ENCODE measurements around the gene PHF3. TPM values are rescaled to one million over a fixed set of nuclear protein-coding genes. Genes with fewer than 3 reads are reported as not detected.

PHF3 gene, protein sequence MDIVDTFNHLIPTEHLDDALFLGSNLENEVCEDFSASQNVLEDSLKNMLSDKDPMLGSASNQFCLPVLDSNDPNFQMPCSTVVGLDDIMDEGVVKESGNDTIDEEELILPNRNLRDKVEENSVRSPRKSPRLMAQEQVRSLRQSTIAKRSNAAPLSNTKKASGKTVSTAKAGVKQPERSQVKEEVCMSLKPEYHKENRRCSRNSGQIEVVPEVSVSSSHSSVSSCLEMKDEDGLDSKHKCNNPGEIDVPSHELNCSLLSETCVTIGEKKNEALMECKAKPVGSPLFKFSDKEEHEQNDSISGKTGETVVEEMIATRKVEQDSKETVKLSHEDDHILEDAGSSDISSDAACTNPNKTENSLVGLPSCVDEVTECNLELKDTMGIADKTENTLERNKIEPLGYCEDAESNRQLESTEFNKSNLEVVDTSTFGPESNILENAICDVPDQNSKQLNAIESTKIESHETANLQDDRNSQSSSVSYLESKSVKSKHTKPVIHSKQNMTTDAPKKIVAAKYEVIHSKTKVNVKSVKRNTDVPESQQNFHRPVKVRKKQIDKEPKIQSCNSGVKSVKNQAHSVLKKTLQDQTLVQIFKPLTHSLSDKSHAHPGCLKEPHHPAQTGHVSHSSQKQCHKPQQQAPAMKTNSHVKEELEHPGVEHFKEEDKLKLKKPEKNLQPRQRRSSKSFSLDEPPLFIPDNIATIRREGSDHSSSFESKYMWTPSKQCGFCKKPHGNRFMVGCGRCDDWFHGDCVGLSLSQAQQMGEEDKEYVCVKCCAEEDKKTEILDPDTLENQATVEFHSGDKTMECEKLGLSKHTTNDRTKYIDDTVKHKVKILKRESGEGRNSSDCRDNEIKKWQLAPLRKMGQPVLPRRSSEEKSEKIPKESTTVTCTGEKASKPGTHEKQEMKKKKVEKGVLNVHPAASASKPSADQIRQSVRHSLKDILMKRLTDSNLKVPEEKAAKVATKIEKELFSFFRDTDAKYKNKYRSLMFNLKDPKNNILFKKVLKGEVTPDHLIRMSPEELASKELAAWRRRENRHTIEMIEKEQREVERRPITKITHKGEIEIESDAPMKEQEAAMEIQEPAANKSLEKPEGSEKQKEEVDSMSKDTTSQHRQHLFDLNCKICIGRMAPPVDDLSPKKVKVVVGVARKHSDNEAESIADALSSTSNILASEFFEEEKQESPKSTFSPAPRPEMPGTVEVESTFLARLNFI (N-terminal part only)
- total RNA-seq (2022) (41.0 and 46.4 TPM in 2 replicates), Bru-seq, nascent RNA (percentile 92 among the genes with signal in this experiment), BruChase-seq, experiment 1, labeled RNA remaining after a 6-hour chase (percentile 89 among the genes with signal in this experiment), BruChase-seq, experiment 2, labeled RNA remaining after a 2-hour chase (percentile 91 among the genes with signal in this experiment)
- long read RNA-seq, full-length matches to known transcripts = 2 of 23 reads
- long read RNA-seq, partial matches to known transcripts = 1 of 23 reads
- long read RNA-seq, other reads (novel, unspliced or antisense) = 20 of 23 reads

DNA sequence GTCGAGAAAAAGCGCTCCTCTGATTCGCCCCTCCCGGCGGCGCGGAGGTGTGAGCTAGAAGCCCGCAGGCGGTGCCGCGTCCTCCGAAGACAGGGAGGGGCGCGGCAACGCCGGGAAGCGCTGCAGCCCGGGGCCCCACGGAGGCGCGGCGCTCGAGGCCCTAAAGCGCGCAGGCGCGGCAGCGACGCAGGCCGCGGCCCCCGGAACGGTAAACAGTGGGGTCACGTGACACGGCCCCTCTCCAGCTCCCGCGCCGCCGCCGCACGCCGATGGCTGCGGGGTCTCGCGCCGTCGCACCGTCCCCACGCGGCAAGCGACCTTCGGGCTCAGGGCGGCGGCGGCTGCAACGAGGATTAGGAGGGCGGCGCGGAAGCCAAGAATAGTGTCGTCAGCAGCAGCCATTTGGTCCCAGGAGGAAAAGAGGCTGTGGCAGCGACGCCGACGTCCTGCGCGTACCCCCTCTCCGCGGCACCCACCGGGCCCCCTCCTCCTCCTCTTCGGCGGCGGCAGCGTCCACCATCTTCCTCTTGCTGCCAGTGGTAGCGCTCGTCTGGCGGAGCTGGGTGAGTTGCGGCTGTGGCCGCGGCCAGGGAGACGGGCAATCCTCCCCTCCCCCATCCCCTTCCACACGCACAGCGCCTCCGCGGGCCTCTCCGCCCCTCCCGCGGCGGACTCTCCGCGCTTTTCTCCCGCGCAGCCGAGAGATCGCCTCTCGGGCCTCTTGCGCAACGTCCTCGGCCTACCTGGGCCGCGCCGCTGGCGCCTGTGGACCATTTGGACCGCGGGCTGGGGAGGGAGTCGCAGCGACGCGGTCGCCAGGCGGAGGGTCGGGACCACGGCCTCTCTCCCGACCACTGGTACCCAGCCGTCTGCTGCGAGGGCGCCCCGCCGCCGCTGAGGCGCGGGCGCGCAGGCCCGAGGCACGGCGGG is at the start of gene PHF3:
TSS of gene PHF3 (plus strand) at position 215 of the 930 bp plus-strand sequence. CDS start 10,750 bp downstream, outside the sequence.
- intact Hi-C loops (cut with micrococcal nuclease) = loop anchor here (2.0 to 5.0 kb wide), 5 partner anchors 39 to 286 kb away; no protein-coding TSS in a partner anchor
- TF ChIP-seq, protein P1, sequence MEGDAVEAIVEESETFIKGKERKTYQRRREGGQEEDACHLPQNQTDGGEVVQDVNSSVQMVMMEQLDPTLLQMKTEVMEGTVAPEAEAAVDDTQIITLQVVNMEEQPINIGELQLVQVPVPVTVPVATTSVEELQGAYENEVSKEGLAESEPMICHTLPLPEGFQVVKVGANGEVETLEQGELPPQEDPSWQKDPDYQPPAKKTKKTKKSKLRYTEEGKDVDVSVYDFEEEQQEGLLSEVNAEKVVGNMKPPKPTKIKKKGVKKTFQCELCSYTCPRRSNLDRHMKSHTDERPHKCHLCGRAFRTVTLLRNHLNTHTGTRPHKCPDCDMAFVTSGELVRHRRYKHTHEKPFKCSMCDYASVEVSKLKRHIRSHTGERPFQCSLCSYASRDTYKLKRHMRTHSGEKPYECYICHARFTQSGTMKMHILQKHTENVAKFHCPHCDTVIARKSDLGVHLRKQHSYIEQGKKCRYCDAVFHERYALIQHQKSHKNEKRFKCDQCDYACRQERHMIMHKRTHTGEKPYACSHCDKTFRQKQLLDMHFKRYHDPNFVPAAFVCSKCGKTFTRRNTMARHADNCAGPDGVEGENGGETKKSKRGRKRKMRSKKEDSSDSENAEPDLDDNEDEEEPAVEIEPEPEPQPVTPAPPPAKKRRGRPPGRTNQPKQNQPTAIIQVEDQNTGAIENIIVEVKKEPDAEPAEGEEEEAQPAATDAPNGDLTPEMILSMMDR (IDR thresholded peaks at IDR 0.05; ENCODE audit: unreplicated experiment) = peak; percentile 5
- Mint-ChIP-seq H3K27ac (ENCODE audit: low read depth, unreplicated experiment) (peak within 1 kb of the TSS; percentile 95), H3K9me3 (ENCODE audit: unreplicated experiment) (no peaks in the 10 kb centered on the region), H3K4me1 (ENCODE audit: insufficient read depth, unreplicated experiment) (peaks cover 24% of the 10 kb centered on the region), H3K27me3 (ENCODE audit: insufficient read depth, unreplicated experiment) (no peaks in the 10 kb centered on the region), H3K4me3 (ENCODE audit: unreplicated experiment) (peak within 1 kb of the TSS; percentile 89), H3K36me3 (ENCODE audit: insufficient read depth, unreplicated experiment) (no peaks in the 10 kb centered on the region)
- ChIA-PET CTCF (interaction anchor here (0.7 to 3.0 kb wide), 10 partner anchors 9 to 283 kb away, joined by 3 to 18 read pairs (median 4); no protein-coding TSS in a partner anchor), POLR2A (interaction anchor here (0.6 to 5.3 kb wide), 33 partner anchors 9 to 1900 kb away, joined by 3 to 51 read pairs (median 5); partner anchors contain the start of genes LOC128125822 and PTP4A1)
- peak; percentile 86 for DNase-seq (ENCODE audit: unreplicated experiment)
- BruUV-seq (replicated peaks) = no TSS peak

DNA sequence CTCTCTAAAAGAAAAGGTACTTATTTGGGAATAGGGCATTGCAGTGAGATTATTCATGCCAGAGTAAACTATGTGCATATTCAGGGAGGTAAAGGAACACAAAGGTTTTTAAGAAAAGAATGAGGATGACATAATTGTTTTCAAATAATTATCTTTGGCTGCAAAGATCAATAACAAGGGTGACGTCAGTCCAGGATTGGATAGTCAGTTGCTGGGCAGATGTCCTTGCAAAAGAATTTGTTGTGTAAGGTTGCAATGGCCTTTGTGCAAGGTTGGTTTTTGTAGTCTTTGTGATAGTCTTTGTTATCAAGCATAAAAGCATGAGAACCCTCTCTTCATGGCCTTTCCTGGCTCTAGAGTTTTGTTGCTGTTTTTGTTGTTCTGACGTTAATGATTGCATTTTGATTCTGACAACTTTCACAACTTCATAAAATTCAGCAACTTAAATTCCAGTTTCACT is 45.6 kb upstream of the PHF3 start:
- no peak overlapping the region for H3K4me3 Mint-ChIP-seq (ENCODE audit: unreplicated experiment)
- H3K9me3 Mint-ChIP-seq (ENCODE audit: unreplicated experiment) = no peaks in the 10 kb centered on the region
- no peak for DNase-seq (ENCODE audit: unreplicated experiment)
- intact Hi-C loops (cut with micrococcal nuclease) = no loop called here
- ChIA-PET CTCF (no interaction called here), POLR2A (no interaction called here)
- TF ChIP-seq, protein P1 (IDR thresholded peaks at IDR 0.05; ENCODE audit: unreplicated experiment) = no peak
- no peaks in the 10 kb centered on the region for H3K4me1 Mint-ChIP-seq (ENCODE audit: insufficient read depth, unreplicated experiment)
- BruUV-seq (replicated peaks) = no TSS peak
- no peak overlapping the region for H3K27ac Mint-ChIP-seq (ENCODE audit: low read depth, unreplicated experiment)
- H3K27me3 Mint-ChIP-seq (ENCODE audit: insufficient read depth, unreplicated experiment) = no peaks in the 10 kb centered on the region
- H3K36me3 Mint-ChIP-seq (ENCODE audit: insufficient read depth, unreplicated experiment) = peaks cover 6% of the 10 kb centered on the region

DNA sequence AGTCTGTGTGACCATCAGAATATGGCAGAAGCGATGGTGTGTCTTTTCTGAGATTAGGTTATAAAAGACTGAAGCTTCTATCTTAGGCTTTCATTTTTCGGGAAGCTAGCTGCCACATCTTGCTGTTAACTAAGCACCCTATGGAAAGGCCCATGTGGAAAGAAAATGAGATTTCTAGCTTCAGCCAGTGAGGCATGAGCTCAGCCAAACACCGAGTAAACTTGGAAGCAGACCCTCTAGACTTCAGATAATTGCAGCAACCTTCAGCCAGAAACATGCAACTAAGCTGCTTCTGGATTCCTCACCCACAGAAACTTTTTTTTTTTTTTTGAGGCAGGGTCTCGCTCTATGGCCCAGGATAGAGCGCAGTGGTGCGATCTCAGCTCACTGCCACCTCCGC is 42.7 kb upstream of the PHF3 start:
- BruUV-seq (replicated peaks) = no TSS peak
- H3K36me3 Mint-ChIP-seq (ENCODE audit: insufficient read depth, unreplicated experiment) = no peaks in the 10 kb centered on the region
- DNase-seq (ENCODE audit: unreplicated experiment) = no peak
- no peaks in the 10 kb centered on the region for H3K27me3 Mint-ChIP-seq (ENCODE audit: insufficient read depth, unreplicated experiment)
- CTCF ChIA-PET = interaction anchor here (0.6 to 1.7 kb wide), 3 partner anchors 160 to 240 kb away, joined by 3 to 8 read pairs (median 4); no protein-coding TSS in a partner anchor
- peaks cover 2% of the 10 kb centered on the region for H3K4me1 Mint-ChIP-seq (ENCODE audit: insufficient read depth, unreplicated experiment)
- H3K4me3 Mint-ChIP-seq (ENCODE audit: unreplicated experiment) = no peak overlapping the region
- POLR2A ChIA-PET = interaction anchor here (0.6 to 1.2 kb wide), 2 partner anchors 19 to 197 kb away, joined by 3 to 4 read pairs; no protein-coding TSS in a partner anchor
- H3K9me3 Mint-ChIP-seq (ENCODE audit: unreplicated experiment) = no peaks in the 10 kb centered on the region
- H3K27ac Mint-ChIP-seq (ENCODE audit: low read depth, unreplicated experiment) = no peak overlapping the region
- intact Hi-C loops (cut with micrococcal nuclease) = no loop called here
- TF ChIP-seq, protein P1 (IDR thresholded peaks at IDR 0.05; ENCODE audit: unreplicated experiment) = no peak

Data from MCF 10A (cell line).